RWPE1 (cell line): ENCODE measurements around the gene FADS3.

Experiments used
- CTCF ChIA-PET: fragments of 350-600 bp; sonication (Branson Sonifier 250); formaldehyde crosslinking; extraction: SDS; loops from one replicate; lab custom pipeline; 2021; lab: Yijun Ruan, JAX
- POLR2A ChIA-PET: fragments of 400-600 bp; formaldehyde crosslinking; extraction: SDS; loops from one replicate; lab custom pipeline; 2020; ENCODE audit warnings: antibody characterized with exemption; ENCODE audit not compliant: low non-redundant PET; lab: Yijun Ruan, JAX
- DNase-seq: peaks from one replicate; pipeline ENCODE4 v3.0.0; 2012; ENCODE audit warnings: low spot score
- H3K27ac ChIP-seq: fragments of 450-650 bp; 2 replicates; pipeline ENCODE4 v1.5.1; 2017
- TF ChIP-seq, protein P1 (sequence below): fragments of 450-650 bp; conservative IDR thresholded peaks from 2 replicates; pipeline ENCODE4 v1.5.1; 2017; ENCODE audit warnings: low read depth, mild to moderate bottlenecking

The FADS3 gene

DNA sequence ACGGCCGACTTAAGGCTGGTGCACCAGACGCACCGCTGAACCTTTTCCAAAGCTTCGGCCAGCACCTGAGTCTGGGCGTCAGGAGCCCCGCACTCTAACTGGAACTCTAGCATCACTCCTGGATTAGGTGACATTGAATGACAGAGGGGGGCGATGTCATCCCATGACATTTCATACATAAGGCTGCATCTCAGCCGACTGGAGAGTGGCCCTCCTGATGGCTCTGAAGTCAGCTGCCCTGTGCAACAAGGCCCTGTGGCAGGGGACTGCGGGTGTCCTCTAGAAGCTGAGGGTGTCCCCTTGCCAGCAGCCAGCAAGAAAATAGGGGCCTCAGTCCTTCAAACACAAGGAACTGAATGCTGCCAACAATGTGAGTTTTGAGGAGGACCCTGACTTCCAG is 10.1 kb upstream of the FADS3 start:
- ChIA-PET CTCF (interaction anchor here (0.7 to 4.8 kb wide), 5 partner anchors 9 to 207 kb away, joined by 3 to 62 read pairs (median 3); no protein-coding TSS in a partner anchor), POLR2A (no interaction called here)
- TF ChIP-seq, protein P1, sequence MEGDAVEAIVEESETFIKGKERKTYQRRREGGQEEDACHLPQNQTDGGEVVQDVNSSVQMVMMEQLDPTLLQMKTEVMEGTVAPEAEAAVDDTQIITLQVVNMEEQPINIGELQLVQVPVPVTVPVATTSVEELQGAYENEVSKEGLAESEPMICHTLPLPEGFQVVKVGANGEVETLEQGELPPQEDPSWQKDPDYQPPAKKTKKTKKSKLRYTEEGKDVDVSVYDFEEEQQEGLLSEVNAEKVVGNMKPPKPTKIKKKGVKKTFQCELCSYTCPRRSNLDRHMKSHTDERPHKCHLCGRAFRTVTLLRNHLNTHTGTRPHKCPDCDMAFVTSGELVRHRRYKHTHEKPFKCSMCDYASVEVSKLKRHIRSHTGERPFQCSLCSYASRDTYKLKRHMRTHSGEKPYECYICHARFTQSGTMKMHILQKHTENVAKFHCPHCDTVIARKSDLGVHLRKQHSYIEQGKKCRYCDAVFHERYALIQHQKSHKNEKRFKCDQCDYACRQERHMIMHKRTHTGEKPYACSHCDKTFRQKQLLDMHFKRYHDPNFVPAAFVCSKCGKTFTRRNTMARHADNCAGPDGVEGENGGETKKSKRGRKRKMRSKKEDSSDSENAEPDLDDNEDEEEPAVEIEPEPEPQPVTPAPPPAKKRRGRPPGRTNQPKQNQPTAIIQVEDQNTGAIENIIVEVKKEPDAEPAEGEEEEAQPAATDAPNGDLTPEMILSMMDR = no peak
- DNase-seq = no peak
- peak overlapping the region; percentile 9; the same call in 1 of the 2 replicates for H3K27ac ChIP-seq

- ChIA-PET CTCF (interaction anchor here (0.9 to 5.3 kb wide), 10 partner anchors 12 to 212 kb away, joined by 3 to 62 read pairs (median 8); no protein-coding TSS in a partner anchor), POLR2A (interaction anchor here (0.6 kb wide), 1 partner anchor 92 kb away, joined by 4 read pairs; no protein-coding TSS in a partner anchor)
- DNase-seq = no peak
- TF ChIP-seq, protein P1 = no peak
- no peak overlapping the region for H3K27ac ChIP-seq
These were observed 8.9 kb upstream of the FADS3 start for GRCh38 chr11:61900251-61900650.

- CTCF ChIA-PET = interaction anchor here (0.6 to 5.3 kb wide), 37 partner anchors 8 to 213 kb away, joined by 3 to 62 read pairs (median 5); partner anchors contain the start of genes FADS3 and RAB3IL1
- peak overlapping the region; percentile 90; the same call in 1 of the 2 replicates for H3K27ac ChIP-seq
- DNase-seq = peak; percentile 86
- TF ChIP-seq, protein P1 = peak; percentile 98
- POLR2A ChIA-PET = no interaction called here
These were observed 7.9 kb upstream of the FADS3 start for GRCh38 chr11:61899146-61899841.

DNA sequence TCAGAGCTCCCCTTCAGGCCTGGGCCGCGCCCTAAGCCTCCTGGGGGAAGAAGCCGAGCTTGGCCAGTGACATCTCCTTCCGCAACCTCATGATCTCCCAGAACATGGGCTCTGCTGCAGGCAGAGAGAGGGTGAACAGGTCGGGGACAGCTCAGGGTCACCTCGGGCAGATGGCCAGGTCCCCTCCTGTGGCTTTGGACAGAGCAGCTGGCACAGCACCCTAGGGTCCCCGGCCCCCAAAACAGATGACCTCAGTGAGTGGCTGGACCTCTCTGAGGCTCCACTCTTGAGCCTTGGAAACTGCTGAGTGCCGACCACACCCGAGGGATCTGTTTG is 6.9 kb upstream of the FADS3 start:
- peak overlapping the region; percentile 90 for H3K27ac ChIP-seq
- CTCF ChIA-PET = interaction anchor here (0.6 to 5.3 kb wide), 25 partner anchors 13 to 760 kb away, joined by 3 to 62 read pairs (median 7); partner anchors contain the start of gene RAB3IL1
- no peak for DNase-seq
- TF ChIP-seq, protein P1 = no peak
- POLR2A ChIA-PET = no interaction called here

- ChIA-PET POLR2A (no interaction called here), CTCF (interaction anchor here (0.6 to 5.3 kb wide), 25 partner anchors 13 to 760 kb away, joined by 3 to 62 read pairs (median 5); partner anchors contain the start of gene RAB3IL1)
- peak overlapping the region; percentile 90 for H3K27ac ChIP-seq
- TF ChIP-seq, protein P1 = peak; percentile 65
- DNase-seq = peak; percentile 45
These were observed 6.3 kb upstream of the FADS3 start for GRCh38 chr11:61897387-61898246.
